Activated CD4-positive, alpha-beta T cell treated with anti-CD3 and anti-CD28 coated beads, Interleukin-2, amount 50 U/mL, for 4 hours (primary cell): ENCODE results near the gene KSR1.
"Not testable (repeated sequence)": the region's sequence is repeated elsewhere in the genome, so short reads cannot be mapped to it uniquely, and the experiment has no call there.

Experiments used
- DNase-seq, 2 experiments: peaks; one replicate each; pipeline ENCODE4 v3.0.0-alpha.2; 2020

KSR1 gene

DNA sequence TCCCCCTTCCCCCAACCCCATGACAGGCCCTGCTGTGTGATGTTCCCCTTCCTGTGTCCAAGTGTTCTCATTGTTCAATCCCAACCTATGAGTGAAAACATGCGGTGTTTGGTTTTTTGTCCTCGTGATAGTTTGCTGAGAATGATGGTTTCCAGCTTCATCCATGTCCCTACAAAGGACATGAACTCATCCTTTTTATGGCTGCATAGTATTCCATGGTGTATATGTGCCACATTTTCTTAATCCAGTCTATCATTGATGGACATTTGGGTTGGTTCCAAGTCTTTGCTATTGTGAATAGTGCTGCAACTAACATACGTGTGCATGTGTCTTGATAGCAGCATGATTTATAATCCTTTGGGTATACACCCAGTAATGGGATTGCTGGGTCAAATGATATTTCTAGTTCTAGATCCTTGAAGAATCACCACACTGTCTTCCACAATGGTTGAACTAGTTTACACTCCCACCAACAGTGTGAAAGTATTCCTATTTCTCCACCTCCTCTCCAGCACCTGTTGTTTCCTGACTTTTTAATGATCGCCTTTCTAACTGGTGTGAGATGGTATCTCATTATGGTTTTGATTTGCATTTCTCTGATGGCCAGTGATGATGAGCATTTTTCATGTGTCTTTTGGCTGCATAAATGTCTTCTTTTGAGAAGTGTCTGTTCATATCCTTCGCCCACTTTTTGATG, 28.9 kb upstream of the KSR1 start:
- DNase-seq = not testable (repeated sequence)

DNA sequence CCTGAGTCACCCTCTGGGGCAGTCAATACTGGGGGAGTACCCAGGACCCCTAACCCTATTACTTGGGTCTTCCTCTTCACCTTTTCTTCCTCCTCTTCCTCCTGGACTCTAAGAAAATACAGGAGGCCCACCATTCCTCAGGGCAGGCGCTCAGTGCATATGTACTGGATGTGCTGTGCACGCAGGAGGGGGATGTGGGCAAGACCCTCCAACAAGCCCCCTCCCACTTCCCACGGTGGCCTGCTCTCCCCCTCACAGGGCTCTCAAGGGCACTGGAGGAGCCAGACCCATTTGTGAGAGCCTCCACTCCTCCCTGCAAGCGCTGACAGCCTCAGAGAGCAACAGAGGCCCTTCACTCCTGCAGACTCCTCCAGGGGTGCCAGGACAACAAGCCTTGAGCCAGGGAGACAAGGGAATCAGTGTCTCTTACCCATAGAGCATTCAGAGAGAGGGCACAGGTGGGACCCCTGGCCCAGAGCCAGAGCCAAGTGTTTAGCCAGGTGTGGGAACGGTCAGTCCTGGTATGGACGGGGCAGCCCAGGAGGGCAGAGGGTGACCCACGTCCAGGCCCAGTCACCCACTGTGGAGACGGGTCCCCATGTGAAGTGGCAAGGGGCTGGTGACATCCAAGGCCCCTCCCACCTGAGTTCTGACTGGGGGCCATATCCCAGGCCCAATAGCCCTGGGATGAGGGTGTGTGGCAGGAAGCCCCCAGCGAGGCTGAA, 27.3 kb upstream of the KSR1 start:
- DNase-seq = no peak

GRCh38 chr17:27429666-27430382, 26.4 kb upstream of the KSR1 start:
- DNase-seq = no peak

DNA sequence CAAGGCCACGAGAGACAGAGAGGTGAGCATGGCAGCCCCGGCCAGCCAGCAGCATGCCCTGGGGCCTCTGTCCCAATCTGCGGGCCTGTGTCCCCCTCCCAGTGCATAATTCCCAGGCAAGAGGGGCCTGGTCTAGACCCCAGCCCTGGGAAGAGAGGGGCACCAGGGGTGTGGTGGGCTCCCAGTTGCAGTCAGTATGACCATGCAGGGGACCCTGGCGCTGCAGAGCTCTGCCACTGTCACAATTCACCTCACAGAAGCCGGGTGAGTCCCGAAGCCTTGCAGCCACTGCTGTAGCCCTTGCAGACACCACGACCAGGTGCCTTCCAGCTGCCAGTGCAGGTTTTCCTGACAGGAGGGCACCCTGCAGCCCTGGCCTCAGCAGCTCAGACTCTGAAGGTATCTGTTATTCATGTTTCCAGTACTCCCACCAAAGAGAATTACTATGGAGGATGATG, 25.8 kb upstream of the KSR1 start:
- no peak for DNase-seq

GRCh38 chr17:27430882-27431491, 25.3 kb upstream of the KSR1 start:
- no peak for DNase-seq

- no peak for DNase-seq
These were observed 22.7 kb upstream of the KSR1 start for GRCh38 chr17:27433521-27433920.

DNA sequence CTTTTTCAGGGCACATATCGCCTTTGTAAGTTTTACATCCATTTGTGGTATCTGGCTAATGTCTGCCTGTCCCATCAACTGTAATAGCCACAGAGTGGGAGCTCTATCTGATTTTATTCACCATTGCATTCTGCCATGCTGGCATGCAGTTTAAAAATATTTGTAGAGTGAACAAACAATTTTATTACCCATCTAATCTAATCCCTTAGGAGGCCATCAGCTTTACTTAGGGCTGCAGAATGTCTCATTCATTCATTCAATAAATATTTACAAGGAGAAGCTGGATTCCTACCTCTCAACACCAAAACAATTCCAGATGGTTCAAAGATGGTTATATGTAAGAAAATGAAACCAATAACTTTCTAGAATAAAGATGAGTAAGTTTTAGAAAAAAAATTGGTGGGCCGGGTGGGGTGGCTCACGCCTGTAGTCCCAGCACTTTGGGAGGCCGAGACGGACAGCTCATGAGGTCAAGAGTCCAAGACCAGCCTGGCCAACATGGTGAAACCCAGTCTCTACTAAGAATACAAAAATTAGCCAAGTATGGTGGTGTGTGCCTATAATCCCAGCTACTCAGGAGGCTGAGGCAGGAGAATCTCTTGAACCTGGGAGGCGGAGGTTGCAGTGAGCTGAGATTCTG, 20.7 kb upstream of the KSR1 start:
- DNase-seq = not testable (repeated sequence)

- DNase-seq = no peak
These were observed 17.8 kb upstream of the KSR1 start for GRCh38 chr17:27438348-27438998.

DNA sequence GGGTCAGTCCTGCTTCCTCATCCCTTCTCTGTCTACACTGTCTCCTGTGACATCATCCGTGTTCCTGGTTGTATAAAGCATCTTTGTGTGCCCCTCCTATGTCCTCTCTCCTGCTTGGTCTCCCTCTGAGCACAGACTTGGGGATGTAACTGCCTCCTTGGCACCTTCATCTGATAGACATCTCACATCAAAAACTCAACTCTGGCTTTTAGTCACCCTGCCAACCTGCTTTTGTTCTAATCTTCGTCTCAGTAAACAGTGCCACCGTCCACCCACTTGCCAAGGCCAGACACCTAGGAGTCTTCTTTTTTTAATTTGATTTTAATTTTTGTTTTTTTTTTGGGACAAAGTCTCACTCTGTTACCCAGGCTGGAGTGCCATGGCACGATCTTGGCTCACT, 16.9 kb upstream of the KSR1 start:
- no peak for DNase-seq

DNA sequence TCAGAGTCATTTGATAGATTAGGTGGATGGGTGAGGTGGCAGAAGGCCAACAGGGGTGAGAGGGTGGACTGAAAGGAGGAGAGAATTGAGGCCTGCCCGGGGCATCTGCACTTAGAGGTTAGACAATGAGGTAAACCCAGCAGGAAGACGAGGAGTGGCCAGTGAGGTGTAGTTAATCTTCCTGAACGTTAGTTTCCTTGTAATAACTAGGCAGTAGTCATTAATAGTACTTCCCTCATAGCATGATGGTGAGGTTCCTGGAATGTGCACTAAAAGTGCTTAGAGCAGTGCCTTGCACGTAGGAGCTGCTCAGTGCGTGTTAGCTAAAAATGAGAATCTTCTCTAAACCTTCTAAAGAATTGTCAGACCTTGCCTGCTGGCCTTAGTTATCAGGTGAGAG, 13.5 kb upstream of the KSR1 start:
- DNase-seq = no peak

- no peak for DNase-seq
These were observed 12.8 kb upstream of the KSR1 start for GRCh38 chr17:27443491-27443890.

- no peak for DNase-seq
These were observed 10.3 kb upstream of the KSR1 start for GRCh38 chr17:27445971-27446370.

- DNase-seq = no peak
These were observed 9.5 kb upstream of the KSR1 start for GRCh38 chr17:27446569-27447301.

DNA sequence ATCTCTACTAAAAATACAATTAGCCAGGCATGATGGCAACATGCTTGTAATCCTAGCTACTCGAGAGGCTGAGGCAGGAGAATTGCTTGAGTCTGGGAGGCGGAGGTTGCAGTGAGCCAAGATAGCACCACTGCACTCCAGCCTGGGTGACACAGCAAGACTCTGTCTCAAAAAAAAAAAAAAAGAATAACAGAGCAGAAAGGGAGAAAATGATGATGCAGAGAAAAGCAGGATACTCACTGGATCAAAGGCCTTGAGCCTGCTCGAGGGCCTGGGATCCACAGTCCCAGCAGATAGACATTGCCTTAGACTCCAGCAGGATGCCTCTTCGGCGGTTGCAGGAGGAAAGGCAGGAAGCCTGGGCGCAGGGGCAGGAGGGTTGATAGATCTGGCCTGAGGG, 7.7 kb upstream of the KSR1 start:
- not testable (repeated sequence) for DNase-seq

- DNase-seq = no peak
These were observed 6.7 kb upstream of the KSR1 start for GRCh38 chr17:27449541-27449940.

GRCh38 chr17:27449988-27450387, 6.3 kb upstream of the KSR1 start:
- DNase-seq = no peak

DNA sequence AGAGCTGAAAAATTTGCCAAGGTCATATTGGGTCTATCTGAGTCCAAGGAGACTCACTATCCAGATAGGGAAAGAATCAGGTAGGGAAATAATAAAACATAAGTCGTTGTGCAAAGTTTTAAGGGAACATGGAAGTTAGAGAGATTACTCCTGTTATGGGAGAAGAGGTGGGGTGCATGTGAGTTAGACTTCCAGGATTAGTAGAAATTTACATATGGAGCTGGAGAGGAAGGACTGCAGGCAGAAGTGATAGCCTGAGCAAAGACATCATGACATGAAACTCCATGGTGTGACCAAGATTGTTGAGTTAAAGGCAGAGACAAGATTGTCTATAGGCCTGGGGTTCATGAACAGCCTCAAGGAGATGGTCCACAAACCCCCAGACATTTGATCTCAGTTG, 5.8 kb upstream of the KSR1 start:
- no peak for DNase-seq

GRCh38 chr17:27451906-27452305, 4.3 kb upstream of the KSR1 start:
- DNase-seq = no peak

GRCh38 chr17:27452828-27453227, 3.4 kb upstream of the KSR1 start:
- no peak for DNase-seq

DNA sequence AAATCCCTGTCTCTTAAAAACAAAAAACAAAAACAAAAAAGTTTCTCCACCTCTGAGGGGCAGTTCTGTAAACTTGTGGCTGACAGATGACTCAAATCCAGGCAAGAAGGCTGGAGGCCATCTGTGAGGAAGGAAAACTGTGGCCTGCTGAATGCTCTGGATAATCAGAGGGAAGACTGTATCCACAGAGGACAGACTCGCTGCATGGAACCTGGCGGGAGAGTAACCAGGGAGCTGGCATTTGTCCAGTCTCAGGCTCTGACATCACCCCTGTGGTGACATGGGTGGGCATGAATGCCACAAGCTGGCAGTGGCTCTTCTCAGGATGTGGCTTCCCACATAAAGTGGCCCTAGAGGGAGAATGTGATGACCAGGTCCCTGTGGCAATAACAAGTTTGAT, 2.8 kb upstream of the KSR1 start:
- no peak for DNase-seq

DNA sequence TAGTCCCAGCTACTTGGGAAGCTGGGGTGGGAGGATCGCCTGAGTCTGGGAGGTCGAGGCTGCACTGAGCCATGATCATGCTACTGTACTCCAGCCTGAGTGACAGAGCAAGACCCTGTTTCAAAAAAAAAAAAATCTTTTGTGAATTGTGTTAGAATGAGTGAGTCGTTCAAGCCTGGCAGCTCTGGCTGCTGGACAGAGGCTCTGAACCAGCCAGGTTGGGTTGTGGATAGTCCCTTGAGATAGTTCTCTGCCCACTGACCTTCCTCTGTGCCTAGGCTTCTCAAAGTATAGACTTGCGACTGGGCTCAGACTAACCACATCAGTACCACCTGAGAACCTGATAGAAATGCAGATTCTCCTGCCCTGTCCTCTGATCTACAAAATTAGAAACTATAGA, 2.2 kb upstream of the KSR1 start:
- no peak for DNase-seq
